Measurements from ENCODE around the gene GABRG3.
A peak's percentile ranks its signal among the peaks of the same experiment; 100 is the strongest.

The GABRG3 gene

DNA sequence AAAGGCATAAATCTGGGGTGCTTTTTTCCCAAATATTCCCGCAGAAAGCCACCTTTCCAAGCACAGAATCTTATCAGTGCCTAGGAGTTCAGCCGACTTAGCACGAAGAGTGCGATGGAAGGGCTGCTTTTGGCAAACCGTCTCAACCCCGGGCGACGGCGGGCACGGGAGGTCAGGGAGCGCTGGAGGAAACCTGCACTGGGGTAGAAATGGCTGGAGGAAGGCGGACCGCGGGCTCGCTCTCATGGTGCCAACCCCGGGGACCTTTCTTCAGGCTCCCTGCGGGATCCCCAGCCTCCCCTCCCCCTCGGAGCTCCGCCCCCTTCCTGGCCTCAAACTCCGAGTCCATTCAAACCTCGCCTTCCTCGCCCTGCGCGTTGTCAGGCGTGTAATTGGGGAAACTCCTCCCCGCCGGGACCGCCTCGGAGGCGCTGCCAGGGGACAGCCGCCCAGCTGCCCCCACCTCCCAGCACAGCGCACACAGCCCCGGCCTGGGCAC lies at the start of gene GABRG3:
Gene GABRG3, plus strand, starts transcription at position 470 of the 499 bp plus-strand sequence.
- peak in 2 of 56 donors; percentile 13 to 26 for DNase-seq

DNA sequence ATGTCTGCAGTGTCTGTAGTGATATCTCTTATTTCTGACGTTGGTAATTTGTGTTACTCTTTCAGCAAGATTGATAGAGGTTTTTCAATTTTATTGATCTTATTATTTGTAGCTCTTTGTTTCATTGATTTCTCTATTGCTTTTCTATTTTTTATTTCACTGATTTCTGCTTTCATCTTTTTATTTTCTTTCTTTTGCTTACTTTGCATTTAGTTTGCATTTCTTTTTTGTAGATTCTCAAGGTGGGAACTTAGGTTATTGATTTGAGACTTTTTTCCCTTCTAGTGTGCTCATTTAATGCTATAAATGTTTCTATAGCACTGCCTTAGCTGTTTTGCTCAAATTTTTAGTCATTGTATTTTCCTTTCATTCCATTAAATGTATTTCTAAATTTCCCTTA lies 49.5 kb upstream of the GABRG3 start:
- DNase-seq, result no peak

DNA sequence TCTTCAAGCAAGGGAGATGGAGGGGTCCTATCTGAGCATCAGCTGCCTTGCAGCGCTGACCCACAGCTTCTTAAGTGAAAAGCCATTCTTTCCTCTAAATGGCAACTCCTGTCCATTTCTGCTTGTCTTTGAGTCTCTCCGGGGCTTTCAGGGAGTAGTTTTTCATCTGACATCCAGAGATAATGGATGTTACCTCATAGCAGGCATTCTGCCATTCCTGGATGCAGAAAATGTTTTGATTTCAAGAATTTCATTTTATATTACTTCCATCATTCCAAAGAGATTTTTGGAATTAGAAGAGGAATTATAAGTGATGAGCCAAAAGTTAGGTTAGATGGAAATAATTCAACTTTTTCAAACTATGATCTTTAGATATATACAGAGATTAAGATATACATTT lies 44.9 kb upstream of the GABRG3 start:
- DNase-seq, result no peak

DNA sequence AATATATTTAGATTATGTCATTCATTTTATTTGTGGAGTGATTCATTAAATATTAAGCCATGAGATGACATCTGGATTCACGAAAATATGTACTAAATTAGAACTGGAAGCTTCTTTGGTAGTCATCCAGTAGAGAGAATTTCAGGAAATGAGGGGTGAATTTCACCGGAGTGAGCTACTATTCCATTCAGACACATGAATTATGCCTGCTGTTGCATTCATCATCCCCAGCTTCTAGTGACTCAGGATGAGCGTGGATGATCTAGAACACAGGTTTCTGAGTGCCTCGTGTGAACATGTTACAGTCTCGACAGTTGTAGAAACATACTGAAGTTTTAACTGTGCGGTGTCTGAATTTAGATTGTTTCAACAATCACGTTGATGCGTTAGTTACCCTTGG lies 42.9 kb upstream of the GABRG3 start:
- DNase-seq, result no peak

DNA sequence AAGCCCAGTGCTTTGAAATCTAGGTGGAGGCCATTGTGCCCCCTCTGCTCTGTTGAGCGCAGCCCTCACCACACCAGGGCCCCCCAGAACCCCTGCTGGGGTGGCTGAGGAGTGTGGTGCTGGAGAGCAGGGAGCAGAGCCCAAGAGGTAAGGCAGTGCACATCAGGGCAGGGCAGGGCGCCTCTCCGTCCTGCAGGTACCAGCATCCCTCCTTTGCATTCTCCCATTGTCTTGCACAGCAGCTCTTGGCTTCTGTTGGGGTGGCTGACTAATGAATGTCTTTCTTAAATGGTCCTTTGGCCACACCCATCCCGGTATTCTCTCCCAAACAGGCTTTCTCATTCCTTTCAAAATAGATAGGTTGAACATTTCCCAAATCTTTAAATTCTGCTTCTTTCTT lies 41.4 kb upstream of the GABRG3 start:
- DNase-seq, result no peak

DNA sequence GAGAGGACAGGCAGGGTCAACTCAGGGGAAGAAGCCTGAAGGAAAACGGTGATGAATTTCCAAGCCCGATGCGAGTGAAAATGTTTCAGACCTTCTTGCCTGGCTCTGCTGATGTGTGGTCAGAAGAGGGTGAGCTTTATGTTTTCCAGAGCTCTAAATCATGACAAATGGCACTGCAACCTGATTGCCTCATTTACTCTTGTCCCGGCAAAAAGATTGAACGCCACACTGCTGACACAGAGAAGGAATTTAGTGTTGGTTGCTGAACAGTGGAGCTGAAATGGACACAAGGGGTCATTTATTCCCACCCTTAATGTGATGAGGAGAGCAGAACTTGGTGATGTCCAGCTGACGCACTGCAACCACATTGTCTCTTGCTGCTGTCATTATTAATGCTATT lies 36.1 kb upstream of the GABRG3 start:
- no peak for DNase-seq

DNA sequence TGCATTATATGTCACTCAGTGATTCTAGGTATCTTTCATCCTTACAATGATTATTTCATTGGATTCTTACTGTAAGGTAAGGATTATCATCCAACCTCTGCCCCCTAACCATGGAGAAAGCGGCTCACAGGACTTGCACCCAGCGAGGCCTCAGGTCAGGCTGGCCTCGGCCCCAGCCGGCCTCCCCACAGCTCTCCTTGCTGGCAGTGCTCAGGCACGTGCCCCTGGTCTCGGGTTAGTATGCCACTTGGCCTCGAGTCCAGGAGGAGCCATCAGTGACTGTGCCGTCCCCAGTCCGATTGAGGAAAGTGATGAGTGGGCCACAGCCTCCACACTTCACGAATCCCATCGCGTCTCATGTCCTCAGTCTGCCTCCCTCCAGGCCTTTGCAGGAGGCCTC lies 35.7 kb upstream of the GABRG3 start:
- DNase-seq, result no peak

DNA sequence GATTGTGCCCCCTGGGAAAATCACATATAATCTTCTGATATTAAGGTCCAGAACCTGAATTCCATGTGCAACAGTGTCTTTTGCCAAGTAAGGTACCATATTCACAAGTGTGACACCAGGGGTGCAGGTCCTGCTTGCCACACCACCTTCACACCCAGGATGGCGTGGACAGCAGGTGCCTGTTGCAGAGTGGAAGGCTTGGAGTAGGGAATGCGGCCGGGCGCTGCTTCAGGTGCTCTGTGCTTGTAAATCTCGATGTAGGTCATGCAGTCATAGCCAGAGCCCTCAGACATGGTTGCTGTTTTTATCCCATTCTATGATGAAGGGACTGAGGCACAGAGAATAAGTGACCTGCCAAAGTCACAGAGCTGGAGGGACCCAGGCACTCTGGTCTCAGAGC lies 34.5 kb upstream of the GABRG3 start:
- DNase-seq, result no peak

DNA sequence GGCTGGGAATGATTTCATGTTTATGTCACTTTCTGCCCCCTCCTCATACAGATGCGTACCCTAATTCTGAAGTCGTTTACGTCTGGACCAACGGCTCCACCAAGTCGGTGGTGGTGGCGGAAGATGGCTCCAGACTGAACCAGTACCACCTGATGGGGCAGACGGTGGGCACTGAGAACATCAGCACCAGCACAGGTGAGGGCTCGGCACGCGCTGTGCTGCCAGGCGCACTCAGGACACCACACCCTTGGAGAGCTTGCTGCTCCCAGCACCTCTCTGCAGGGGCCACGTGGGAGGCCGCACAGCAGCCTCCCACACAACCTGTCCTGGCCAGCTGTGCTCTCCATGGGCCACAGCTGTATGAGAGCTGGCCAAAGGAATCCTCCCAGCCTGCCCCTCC lies 33.8 kb upstream of the GABRG3 start:
- no peak for DNase-seq

DNA sequence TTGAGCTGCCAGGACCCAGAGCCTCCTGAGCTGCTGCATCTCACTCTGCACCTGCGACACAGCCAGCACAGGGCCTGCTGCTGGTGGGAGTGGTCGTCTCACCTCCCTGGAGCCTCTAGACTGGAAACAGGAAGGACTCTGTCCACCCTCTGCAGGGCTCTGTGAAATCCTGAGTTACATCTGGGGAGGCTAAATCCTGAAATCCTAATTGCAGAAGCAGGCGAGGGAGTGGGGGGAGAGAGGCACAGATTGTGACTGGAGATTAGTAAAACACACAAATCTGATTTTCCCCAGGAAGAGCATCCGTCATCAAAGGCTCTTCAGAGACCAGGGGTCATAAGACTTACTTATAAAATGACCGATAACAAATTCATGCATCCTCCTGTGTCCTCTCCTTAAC lies 31.6 kb upstream of the GABRG3 start:
- DNase-seq, result no peak

DNA sequence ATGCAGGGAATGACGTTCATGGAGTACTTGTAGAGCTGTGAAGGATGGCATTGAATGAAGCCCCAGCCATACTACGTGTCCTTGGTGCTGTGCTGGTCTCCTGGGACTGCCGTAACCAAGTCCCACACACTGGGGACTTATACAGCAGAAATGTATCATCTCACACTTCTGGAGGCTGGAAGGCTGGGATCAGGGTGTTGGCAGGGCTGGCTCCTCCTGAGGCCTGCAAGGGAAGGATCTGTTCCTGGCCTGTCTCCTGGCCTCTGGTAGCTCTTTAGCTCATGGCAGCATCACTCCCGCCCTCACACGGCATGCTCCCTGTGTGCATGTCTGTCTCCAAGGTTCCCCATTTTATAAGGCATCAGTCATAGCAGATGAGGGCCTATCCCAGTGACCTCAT lies 29.5 kb upstream of the GABRG3 start:
- DNase-seq, result no peak

DNA sequence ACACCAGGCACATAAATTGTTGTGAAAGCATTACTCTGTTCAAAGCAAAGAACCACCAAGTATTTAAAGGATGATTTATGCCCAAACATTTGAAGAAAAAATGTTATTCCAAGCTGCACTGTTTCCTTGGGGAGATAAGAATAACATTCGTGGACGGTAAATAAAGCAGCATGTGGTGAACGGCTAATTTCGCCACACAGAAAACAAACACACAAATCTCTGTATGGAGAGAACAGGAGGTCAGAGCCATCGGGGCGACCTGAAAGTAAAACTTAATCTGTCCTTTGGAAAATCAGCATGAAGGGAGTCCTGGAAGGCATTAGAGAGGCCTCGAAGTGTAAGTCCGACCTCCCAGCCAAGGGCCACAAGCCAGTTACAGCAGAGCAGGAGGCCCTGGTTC lies 27.1 kb upstream of the GABRG3 start:
- no peak for DNase-seq

DNA sequence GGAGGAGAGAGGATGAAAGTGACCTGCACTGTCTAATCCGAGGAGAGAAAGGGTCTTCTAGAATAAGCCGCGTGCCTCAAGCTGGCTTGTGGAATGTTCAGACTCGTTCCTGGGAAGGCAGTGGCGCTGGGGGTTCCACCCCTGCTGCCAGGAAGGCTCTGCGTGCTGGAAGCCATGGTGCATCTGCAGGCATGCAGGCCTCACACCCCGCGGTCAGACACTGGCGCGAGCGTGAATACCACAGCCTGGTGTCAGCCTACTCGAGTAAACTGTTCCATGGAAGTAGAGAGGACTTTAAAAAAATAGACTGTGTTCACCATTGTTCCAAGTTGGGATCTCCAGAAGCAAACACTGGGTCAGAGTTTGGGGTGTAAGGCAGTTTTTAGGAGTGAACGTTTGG lies 25.9 kb upstream of the GABRG3 start:
- no peak for DNase-seq

DNA sequence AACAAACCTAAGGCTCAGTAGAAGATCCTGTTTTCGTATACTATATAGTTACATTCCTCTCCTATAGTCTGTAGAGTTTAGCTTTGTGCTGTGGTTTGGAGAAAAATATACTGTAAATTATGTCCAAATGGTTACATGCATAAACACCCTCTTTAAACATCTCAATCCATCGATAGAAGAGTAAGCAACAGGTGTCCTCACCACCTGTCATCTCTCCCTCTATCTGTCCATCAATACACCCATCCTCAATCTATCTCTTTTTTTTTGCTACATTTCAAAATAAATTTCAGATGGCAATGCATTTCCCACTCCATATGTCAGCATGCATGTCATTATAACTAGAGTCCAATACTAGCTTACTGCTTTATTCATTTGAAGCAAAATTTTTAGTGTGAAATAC lies 21.0 kb upstream of the GABRG3 start:
- DNase-seq, result no peak

DNA sequence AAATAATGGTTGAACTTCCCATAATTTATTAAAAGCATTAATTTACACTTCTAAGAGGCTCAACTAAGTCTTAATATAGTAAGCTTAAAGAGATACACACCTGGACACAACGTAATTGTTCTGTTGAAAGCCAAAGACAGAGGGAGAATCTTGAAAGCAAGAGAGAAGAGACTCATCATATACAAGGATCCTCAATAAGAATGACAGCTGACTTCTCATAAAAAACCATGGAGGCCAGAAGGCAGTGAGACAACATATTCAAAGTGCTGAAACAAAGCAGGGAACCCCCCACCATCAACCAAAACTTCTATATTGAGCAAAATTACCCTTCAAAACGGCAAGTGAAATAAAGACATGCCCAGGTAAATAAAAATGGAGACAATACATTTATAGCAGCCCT lies 16.6 kb upstream of the GABRG3 start:
- DNase-seq, result no peak

DNA sequence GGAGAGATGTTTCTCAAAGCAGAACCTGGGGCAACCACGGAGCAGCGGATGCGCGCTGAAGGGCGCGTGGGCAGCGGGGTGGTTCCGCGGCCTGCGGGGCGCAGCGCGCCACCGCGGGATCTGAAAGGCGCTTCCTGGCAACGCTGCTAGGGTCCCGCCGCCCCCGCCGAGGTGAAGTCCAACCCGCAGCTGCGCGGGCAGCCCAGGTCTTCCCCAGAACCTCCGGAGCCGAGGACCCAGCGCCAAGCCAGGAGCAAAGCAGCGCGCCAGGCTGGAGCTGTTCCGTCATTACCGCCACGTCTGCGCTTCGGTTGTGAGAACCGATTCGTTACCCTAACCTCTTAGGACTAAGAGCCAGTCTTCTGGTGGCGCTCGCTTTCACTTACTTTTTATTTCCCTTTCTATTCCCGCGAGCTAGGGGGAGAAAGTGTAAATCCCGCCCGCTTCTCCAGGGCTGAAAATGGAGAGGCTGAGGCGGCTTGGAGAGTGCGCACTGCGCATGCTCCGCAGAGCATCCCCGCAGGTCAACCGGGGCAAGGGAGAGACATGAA lies 3.2 kb upstream of the GABRG3 start:
- peak in 14 of 56 donors; percentile 5 to 55 (median 34) for DNase-seq

DNA sequence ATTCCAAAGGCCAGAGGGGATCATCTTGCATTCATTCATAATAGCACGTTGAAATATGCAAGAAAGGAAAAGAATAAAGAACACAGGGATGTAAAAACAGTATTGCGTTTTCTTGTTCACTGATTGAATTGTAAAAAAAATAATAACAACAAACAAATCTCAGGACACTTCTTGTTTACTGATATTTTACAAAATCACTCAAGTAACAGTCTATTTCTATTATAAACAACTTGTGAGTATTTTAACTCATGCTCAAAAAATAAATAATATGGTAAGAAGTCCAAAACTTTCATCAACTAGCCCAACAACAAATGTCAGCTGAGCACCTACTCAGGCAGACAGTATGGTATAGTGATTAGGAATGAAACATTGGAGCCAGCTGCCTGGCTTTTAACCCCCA lies 2.2 kb upstream of the GABRG3 start:
- DNase-seq, result no peak

DNA sequence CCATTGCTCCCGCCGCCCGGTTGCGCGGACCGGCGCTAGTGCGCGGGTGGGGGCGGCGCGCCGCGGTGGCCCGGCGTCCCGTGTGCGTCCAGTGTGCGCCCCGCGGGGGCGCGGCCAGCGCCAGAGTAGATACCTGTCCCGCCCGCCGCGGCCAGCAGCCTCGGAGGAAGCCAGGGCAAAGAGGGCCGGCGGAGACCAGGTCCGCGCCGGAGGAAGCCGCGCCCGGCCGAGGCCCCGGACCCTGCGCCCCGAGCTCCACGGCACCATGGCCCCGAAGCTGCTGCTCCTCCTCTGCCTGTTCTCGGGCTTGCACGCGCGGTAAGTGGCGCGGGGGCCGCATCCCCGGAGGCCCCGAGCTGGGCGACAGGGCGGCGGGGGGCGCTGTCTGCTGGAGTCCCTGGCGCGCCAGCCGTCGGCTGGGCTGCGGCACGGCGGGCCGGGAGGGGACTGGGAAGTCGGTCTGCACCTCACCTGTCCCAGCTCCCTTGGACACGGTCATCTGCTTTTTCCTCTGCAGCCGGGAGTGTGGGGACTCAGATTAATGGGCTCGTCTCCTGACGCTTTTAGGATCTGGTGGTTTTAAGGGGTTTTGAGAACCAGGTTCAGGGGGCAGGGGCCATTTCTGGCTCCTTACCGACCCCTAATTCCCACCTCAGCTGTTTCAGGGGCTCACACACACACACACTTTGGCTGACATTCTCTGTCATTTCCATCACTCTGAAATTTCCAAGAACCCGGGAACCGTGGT lies 464 bp downstream of the GABRG3 start:
- peak in 2 of 56 donors; percentile 17 to 34 for DNase-seq

DNA sequence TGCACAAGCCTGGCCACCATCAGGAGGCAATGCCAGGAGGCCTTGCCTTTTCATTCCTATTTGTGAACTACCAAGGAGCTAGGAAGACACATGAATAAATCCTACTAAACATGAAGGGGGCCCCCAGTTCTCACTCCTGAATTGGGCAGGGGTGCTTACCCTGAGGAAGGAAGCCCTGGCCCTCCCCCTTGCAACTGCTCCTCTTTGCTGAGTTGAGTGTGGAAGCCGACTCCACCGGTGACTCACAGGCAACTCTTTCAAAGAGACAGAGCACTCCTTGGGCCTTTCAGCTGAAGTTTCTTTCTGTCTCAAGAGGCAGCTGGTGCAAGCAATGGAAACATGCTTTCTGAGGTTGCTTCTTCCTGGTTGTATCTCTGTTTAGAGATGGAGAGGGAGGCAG lies 1.7 kb downstream of the GABRG3 start:
- no peak for DNase-seq

DNA sequence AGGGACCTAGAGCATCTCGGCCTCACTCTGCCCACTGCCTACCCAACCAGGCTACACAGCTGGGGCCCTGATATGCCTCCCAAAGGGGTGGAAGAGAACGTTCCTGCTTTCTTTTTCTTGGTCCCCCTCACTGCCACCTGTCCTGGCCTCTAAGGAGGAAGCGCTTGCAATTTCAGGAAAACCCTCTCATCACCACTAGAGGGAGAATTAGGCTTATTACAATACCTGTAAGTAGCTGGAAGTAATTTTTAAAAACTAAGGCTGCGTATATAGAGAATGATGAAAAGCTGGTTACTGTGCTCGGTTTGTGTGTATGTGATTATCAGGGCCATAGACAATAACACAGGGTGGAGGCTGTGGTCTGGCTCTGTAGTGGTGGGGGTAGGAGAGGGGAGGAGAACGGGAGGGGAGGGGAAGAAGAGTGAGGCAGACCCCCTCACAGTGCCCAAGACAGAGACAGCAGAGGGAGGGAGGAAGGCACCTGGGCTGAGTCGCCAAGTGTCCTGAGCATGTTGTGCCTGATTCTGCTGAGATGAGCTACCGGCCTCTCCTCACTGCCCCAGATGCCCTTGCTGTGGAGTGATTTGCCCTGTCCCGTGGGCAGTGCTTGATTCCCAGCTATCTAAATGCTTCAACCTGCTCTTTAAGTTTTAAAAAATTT lies 3.3 kb downstream of the GABRG3 start:
- peak in 1 of 56 donors; percentile 7 for DNase-seq

DNA sequence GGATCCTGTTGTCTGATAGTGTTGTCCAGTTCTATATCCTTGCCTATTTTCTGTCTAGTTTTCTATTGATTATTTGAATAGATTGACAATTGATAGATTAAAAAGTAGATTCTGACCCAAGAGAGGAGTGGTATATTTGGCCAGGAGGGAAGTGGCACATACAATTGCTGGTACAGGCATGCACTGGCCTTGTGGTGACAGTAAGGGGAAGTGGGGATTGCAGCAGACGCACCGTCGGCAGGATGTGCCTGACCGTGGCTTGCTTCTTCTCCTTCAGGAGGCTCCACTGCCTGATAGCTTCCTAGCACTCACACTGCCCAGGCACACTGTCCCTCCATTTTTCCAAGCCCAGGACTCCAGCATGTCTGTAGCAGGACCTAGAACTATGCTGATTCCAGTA lies 10.5 kb downstream of the GABRG3 start:
- DNase-seq, result no peak

DNA sequence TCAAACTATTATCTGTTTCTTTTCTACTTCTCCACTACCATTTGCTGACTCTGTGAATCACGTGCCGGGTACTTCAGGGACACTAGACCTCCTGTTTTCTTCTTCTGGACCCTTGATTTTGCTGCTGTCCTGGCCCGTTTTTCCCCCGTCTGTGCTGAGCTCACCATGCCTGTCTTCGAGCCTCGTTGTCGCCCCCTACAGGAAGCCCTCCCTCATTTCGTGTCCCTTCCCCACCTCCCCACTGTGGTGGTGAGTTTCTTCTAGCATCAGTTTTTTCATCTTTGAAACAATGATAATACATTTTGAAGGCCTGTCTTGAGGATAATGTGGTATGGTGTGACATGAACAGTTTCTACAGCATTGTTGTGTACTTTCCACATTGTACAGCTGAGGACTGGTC lies 12.8 kb downstream of the GABRG3 start:
- DNase-seq, result no peak

DNA sequence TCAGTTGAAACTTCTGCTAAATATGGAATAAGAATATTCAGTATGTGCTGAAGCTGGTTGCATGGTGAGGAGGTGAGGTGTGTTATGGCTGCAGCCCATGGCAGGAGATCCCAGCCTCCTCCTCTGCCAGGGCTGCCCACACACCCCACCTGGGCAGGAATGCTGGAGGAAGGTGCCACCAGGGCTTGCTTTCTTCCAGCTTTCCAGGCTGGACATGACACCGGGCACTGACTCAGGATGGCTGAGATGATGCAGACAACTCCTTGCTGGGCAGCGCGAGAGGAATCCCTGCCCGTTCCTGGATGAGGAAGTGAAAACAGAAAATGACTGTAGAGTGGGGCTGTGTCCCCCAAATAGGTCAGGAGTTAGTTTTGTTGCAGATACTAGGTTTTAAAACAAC lies 14.1 kb downstream of the GABRG3 start:
- DNase-seq, result no peak

All from amygdala (tissue), 56 donors.